ENCODE data around the gene ACBD6.
A peak's percentile ranks its signal among the peaks of the same experiment; 100 is the strongest.

Gene ACBD6

GRCh38 chr1:180290265-180291001 lies 211.9 kb downstream of the ACBD6 start:
- DNase-seq = no peak

- no peak for DNase-seq
Observed at GRCh38 chr1:180288940-180289339, 213.4 kb downstream of the ACBD6 start.

- DNase-seq = peak in 1 of 2 donors; percentile 20
Observed at GRCh38 chr1:180287988-180288705, 214.2 kb downstream of the ACBD6 start.

DNA sequence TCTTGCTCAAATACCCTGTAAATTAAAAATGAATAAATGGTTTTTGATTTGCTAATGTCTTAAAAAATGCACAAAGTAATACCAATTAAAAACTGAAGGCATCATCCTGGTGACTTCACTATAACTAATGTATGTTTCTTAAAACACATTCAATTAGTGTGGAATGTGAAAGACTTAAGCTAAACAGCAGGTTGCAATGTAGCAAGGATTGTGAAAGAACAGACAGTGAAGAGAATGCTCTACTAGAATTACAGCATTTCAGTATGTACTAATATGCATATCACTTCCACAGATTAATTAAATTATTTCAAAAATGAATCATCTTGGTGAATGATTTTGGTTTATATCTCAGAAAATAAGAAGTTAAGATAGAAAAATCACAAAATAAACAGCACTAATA lies 216.0 kb downstream of the ACBD6 start:
- DNase-seq = no peak

DNA sequence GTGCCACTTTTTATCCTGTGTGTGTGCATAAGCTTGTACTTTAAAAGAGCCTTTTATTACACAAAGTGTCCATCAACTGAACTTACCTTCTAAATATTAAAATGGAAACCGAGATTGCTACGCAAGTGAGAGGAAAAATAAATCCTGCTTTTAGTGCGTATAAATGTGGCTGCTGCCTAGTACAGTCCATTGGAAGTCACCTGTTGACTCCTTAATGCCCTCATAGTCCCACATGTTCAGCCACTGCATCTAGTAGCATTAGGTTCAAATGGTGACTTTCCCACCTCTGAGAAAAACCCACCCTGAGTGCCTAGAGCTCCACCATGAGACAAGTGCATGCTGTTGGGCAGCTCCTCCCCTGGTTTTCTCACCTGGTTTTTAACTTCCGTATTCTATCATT lies 219.3 kb downstream of the ACBD6 start:
- DNase-seq = no peak

DNA sequence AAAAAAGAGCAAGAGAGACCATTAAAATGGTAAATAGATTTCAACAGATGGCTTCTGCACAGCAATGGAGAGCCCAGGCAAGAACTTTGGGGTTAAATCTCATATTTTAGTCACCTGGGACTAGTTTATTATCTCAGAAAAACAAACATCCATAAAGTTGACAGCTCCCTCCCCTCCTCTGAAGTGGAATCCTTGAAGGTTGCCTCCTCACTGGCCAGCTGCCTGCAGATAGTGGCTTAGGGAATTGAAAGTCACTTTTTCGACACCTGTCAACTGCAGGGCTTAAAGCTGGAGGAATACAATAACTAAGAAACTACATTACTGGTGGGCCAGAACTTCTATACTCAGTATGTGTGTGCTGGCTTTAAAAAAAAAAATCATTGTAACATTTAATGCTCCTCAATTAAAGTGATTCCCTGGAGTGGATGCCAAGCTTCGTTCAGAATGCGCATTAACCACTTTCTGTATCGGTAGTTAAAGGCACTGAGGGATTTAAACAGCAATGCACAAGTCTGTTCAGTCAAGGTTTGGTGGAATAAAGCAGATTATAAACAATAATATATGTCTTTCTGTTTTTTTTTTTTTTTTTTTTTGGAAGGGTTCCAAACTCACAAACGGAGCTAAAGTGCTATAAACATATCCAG lies 219.9 kb downstream of the ACBD6 start:
- no peak for DNase-seq

DNA sequence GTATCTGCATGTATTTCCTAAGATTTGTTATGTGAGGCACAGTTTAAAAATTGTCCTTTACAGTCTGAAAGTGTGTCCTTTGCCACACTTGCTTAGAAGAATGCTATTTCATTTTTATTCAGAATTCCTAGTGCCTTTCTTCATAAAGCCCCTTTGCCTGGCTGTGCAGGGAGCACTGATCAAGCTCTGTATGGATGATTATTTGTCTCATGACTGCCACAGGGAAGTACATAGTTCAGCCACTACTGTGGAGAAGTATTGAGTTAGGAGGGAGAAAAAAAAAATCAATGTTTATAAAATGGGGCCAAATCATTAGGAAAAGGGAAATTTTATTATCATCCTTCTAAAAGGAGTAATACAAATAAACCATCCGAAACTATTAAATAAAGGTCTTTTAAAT lies 220.9 kb downstream of the ACBD6 start:
- DNase-seq = no peak

- no peak for DNase-seq
Observed at GRCh38 chr1:180280617-180281016, 221.8 kb downstream of the ACBD6 start.

DNA sequence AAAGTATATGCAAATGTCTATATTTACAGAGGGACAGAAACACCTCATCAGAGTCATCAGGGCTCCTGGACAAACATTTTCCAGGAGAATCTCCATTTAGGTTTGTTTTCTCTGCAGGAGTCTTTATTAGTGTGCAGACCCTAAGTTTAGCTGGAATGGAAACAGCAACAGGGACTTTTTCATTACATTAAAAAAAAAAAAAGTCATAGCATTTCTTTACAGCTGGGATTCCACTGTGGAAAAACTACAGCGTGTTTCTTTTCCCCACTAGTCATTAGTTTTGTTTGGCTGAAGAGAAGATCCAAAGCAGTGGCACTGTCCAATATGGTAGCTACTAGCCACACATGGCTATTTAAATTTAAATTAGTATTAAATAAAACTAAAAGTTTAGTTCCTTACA lies 222.7 kb downstream of the ACBD6 start:
- no peak for DNase-seq

DNA sequence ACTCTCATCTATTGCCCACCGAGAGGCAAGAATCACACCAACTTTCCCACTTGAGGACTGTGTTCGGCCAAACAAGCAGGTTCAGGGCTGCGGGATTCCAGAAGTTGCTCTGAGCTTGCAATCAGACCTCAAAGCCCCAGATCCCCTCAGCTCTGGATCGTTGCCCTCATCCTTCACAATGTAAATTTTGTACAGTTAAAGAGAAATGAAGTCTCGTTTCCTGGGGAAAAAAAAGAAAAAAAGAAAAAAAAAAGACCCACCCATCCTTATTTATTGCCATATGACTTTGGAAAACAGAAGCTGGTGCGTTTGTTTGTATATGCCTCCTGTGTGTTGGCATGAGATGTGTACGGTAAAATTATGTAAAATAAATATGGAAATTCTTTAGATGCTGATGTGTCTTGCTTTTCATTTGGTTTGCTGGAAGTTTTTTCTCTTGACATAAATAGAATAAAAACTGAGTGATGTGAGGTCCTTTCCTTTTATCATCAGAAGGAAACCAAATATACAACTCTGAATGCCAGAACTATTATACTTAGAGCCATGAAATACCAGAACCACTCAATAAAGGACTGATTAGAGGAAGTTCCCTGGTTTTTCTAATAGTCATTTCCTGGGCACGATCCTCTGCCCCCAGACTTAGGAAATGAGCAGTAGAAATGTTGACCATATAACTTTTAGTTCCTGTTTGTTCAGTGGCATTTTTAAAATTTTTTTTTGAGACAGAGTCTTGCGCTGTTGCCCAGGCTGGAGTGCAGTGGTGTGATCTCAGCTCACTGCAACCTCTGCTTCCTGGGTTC lies 223.6 kb downstream of the ACBD6 start:
- no peak for DNase-seq

GRCh38 chr1:180278194-180278515 lies 224.2 kb downstream of the ACBD6 start:
- peak in 1 of 2 donors; percentile 7 for DNase-seq

GRCh38 chr1:180277476-180278193 lies 224.7 kb downstream of the ACBD6 start:
- DNase-seq = no peak

DNA sequence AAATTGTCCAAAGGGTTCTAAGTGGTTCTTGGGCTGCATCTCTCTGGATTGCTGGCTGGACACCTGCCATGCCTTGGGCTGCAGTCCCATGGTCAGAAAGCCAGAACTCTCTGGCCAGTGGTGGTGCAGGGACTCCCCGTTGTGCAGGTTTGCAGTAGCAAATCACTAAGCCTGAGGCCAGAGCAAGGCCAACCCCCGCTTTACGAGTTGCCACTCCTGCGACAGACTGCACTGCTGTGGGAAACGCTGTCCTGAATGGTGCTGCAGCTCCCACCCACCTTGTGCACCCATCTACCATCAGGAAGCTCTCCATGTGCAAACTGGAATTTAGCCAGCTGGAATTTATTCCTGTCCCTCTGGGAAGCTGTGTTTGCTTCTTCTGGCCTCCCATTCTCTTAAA lies 226.7 kb downstream of the ACBD6 start:
- DNase-seq = no peak

DNA sequence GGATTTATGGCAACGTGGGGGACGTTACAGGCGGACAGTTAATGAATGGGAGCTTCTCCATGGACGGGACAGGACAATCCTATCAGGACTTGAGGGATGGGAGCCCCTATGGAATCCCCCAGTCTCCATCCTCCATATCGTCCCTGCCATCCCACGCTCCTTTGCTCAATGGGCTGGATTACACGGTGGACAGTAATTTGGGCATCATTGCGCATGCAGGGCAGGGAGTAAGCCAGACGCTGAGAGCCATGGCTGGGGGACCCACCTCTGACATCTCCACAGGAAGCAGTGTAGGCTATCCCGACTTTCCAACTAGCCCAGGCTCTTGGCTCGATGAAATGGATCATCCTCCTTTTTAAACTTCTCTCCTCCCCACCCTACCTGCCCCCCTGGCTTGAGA lies 228.2 kb downstream of the ACBD6 start:
- DNase-seq = no peak

GRCh38 chr1:180273066-180273465 lies 229.3 kb downstream of the ACBD6 start:
- DNase-seq = no peak

- no peak for DNase-seq
Observed at GRCh38 chr1:180272395-180272794, 230.0 kb downstream of the ACBD6 start.

- no peak for DNase-seq
Observed at GRCh38 chr1:180271272-180272255, 230.8 kb downstream of the ACBD6 start.

DNA sequence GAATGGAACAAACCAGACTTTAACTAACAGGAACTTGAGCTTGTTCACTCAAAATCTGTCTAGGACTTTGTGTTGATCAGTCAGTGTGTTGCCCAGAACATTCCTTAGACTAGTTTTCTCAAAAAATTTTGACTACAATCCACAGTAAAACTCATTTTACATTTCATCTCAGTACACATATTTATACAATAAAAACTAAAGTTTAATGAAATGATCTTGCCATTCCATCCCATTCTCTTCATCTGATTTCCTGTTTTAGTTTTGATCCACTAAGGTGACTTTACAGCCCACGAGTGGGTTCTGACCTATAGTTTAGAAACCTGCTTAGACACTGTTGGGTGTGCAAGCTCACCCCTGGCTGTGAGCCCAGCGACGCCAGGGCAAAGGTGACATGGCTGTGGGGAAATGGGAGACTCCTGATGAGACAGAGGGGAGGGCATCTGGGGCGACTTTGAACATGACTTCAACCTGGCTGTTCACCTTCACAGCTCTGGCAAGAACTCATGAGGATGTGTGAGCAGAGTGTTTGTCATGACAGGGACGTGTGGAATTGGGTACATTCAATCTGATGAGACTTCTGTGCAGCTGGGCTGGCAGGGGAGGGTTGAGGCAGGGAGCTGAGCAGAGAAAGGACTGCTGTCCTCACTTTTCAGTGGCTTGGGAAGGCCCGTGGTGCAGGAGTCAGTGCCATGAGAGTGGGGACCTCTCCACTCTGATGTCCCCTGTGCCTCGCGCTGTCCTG lies 231.7 kb downstream of the ACBD6 start:
- DNase-seq = no peak

DNA sequence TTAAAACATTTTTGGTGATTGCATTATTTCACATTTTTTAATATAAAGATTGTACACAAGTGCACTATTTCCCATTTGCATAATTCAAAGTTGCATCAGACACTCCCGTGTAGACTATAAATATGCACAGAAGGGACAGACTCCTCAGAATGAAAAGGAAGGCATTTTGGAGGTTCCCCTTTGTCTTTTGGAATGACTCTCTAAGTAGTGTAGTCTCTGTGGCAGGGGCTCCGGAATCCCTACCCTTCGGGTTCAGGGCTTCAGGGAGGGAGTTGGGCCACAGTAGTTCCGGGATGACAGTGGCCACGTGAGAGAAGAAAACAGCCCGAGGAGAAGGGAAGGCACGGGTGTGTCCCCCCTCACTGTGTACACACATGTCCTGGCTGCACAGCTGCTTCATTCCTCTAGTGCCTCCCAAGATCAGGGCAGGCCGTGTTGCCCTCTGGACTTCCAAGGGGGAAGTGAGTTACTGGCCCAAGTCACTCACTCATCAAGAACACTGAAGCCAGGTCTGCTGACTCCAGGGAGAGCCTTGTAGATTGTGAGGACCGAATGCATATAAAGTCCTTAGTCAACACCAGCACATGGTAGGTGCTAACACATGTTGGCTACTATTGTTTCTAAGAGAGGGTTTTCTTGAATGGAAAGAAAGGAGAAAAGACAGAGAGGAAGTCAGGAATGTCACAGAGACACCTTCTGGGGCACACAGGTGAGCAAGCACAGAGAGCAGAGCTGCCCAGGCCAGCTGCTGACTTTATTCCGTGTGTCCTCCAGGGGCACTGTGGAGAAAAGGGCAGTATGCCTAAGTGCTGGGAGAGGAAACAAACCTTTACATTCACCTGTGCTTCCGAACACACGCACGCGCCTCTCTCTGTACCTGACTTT lies 232.5 kb downstream of the ACBD6 start:
- DNase-seq = no peak

Data from hippocampal formation (tissue), 2 donors.